ENCODE results near the gene NOS3. TPM values are rescaled to one million over a fixed set of nuclear protein-coding genes. Genes with fewer than 3 reads are reported as not detected.

NOS3 gene
- total RNA-seq, 1 donor from 2014 or later: 26.6 TPM

DNA sequence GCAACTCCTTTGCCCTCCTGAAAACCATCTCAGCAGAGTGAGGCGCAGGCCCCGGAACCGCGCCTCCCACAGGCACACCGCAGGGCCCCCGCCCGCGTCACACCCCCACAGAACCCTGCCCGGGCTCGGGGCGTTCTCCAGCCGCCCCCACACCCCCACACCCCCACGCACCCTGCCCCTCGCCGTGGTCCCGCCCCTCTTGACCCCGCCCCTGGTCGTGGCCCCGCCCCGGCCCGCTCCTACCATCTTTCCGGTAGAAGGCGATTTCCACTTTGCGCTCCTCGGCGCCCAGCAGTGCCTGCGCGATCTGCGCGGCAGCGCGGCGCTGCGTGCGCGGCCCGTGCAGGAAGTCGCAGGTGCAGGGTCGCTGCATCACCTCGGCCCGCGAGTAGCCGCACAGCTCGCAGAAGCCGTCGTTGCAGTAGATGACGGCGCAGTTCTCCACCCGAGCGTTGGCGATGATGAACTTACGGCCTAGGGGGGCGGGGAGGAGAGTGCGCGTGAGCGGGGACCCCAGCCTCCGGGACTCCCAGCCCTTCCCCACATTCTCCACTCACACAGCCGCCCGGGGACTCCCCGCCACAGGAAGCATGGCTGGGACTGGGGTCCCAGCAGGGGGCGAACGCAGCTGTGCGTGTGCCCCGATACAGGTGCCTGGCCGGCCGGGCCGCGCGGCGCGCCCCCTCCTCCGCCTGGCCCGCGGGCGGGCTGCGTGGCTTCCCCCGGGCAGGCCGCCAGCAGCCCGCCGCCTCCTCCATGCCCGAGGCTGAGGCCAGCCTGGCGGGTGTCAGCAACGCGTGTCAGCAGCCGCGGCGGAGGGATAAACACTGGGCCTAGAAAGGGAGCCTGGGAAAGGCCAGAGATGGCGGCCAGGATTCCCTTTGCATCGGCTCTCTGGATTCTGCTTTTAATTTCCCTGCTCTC, 16.1 kb upstream of the NOS3 start:
- no peak for ATAC-seq
- intact Hi-C loops (cut with DNase I): no loop called here
- no peak for DNase-seq (ENCODE audit: low spot score)

DNA sequence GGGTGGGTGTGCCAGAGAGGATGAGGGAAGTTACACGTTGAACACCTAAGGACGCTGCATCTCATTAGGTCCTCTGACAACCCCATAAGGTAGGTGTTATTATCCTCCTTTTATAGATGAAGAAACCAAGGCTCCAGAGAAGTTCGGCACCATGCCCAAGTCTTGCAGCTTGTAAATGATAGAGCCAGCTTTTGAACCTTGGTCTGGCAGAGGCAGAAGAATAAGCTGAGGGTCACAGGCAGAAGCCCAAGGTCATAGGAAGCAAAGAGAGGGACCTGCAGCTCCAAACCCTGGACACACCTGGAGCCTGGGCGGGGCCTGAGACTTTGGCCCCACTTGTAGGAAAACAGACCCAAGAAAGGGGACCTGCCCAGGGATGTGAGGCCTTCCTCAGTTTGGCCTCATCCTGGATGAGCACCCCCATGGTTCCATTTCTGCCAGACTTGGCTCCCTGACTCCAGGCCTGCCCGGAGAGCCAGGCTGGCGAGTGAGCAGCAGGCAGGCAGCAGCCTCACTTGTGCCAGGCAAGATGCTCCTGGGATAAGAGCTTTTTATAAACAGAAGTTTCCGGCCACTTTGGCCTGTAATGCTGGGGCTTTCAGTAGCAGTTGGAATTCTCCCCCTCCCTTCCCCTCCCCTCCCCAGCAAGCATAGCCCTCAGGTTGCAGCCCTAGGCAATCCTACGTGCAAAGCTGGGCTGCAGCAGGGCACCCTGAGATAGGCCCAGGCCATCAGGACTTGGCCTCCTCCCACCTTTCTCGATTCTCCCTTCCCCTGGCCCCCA, 15.1 kb upstream of the NOS3 start:
- no peak for DNase-seq (ENCODE audit: low spot score)
- intact Hi-C loops (cut with DNase I): no loop called here

DNA sequence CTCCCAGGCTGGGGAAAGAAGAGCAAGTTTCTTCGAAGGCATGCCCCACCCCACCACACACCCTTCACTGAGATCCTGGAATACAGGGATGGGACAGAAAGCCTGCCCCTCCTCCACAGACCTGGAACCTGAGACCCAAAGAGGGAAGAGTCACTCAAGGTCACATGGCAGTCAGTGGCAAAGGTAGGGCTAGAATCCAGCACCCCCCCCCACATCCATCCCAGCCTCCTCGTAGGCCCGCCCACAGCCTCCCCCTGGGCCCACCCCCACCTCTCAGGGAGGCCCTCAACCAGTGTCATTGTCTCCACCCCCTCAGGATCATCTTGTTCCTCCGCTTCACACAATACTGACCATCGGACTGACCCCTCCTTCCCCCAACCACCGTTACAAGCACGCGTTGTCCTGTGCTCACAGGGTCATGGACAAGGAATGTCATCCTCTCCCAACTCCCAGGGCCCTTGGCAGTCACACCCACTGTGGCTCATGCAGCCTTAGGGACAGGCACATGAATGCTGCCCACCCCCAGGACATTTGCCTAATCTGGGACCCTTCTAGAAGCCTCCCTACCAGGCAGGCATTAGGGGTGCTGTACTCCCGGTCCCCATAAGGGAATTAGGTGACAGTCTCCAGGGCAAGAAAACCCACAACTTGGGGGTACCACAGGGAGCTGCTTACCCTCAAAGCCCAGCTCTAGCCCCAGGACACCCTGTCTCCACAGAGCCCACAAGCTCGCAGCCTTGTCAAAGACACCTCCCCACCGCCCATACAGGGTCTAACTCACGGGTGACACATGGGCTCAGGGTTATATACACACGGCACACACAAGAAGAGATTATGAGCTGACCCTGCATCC, 14.1 kb upstream of the NOS3 start:
- intact Hi-C loops (cut with DNase I): no loop called here
- ATAC-seq (no peak), DNase-seq (ENCODE audit: low spot score) (no peak)

More for the DNA sequence above, 15.1 kb upstream of the NOS3 start:
- ATAC-seq: no peak

DNA sequence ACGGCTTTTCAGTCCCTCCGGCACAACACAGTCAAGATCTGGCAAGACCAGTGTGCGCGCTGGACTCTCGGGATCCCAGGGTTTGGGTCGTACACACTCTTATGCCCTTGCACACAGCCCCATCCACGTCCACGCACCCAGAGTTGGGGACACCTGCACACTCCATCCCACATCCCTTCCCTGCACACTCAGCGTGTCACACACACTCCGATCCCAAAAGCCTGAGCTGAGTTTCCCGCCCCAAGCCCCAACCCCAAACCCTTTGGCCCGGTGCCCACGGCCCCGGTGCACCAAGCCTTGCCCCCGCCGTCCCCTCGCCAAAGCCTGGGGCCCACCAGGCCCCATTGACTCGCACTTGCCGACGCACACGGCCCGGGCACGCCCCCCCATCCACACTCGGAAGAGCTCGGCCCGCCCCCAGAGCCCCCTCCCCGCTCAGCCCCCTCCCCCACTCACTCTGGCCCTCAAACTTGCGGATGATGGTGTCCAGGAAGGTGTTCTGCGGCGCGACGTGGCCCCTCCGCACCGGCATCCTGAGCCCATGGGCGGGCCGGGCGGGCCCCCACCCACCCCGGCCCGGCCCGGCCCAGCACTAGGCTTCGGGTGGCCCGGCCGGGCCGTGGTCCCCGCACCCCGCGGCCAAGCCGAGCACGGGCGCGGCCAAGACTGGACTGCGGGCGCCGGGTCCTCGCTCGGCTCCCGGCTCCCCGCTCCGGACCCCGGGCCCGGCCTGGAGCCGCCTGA, 13.3 kb upstream of the NOS3 start:
- intact Hi-C loops (cut with DNase I): no loop called here
- ATAC-seq: no peak

DNA sequence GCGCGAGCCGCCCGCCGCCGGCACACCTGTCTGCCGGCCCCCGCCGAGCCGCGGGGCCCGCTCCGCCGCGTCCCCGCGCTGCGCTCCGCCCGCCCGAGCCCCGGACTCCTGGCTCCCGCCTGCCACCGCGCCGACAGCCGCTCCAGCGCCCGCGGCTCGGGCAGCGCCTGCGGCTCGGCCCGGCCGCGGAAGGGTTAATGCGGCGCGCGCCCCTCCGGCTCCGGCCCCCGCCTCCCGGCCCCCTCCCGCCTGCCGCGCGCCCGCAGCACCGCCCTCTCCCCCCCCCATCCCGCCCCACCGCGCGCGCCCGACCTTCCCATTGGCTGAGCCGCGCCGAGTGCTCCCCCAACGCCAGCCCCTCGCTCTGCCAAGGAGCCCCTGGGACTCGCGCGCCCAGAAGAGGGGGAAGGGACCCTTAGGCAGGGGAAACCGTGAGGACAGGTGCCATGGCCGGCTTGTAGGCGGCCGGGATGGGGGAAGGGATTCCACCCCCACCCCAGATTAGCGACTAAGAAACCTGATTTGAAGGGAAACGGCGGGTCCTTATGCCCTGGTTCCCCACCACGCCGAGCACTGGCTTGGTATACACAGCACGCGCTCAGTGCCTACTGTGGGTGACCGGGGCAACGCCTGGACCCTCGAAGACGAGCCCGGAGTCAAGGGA, 12.6 kb upstream of the NOS3 start, which contains the start of gene KCNH2:
Gene KCNH2, minus strand, starts transcription at position 196 of the 664 bp plus-strand sequence. CDS start 408 bp downstream, outside the sequence.
- DNase-seq (ENCODE audit: low spot score) (no peak), ATAC-seq (peak; percentile 42)
- intact Hi-C loops (cut with DNase I): no loop called here

More for the DNA sequence above, 13.3 kb upstream of the NOS3 start:
- no peak for DNase-seq (ENCODE audit: low spot score)

DNA sequence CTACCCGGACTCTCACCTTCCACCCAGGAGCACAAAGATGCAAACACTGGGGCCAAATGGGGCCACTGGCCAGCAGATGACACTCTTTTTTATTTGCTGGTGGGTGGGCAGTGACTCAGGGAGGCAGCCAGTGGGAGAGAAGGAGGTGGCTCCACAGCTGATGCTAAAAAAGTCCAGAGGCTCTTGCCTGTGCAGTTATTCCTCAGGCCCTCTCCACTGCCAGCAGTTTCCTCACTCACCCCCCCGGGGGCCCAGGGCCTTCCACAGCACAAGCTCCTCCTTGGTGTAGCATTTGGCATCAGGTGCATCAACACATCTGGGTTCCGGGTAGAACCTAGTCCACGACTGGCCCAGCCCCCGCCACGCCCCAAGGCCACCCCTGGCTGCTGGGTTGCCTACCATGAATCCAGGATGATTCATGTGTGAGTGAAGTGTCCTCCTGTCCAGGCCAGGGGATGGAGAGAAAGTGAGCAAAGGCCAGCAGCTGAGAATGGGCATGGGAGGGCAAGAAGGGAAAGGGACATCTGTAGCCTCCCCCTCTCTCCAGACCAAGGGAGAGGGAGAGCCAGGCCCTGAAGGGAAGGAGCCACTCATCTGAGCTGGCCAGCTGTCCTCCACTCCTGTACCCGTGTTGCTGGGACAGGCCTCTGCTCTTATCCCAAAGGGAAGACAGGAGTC, 11.0 kb upstream of the NOS3 start:
- intact Hi-C loops (cut with DNase I): no loop called here
- no peak for DNase-seq (ENCODE audit: low spot score)
- ATAC-seq: peak; percentile 40

DNA sequence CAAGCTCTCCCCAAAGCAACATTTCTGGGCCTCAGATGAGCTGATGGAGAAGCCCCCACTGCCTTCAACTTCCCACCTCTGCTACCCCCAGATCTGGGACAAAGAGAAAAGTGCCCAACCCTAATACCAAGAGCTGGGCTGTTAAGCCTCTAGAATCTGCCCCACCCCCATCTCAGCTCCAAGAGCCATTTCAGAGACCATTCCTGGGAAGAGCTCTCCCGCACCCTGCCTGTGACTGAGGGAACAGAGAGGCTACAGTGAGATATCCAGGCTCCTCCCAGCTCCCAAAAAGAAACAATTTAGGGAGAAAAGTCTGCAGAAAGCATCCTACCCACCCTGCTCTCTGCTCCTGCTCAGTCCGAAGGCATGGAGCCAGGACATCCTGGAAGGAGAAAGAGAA, 10.2 kb upstream of the NOS3 start:
- no peak for DNase-seq (ENCODE audit: low spot score)
- no peak for ATAC-seq
- intact Hi-C loops (cut with DNase I): no loop called here

DNA sequence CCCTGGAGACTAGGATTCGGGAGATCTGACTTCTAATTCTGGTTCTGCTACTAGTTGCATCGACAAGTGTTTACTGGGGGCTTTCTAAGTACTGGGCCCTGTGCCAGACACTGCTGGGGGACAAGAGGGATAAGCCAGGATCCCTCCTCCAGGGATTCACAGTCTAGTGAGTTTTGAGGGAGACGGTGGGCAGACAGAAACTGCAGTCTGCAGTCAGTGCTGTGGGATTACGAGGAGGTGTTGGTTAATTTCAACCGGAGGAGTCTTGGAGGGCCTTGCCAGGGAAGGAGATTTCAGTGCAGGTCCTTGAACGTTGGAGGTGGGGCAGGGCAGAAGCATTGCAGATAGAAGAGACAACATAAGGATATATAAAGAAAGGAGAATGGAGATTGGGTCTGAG, 9.2 kb upstream of the NOS3 start:
- intact Hi-C loops (cut with DNase I): no loop called here
- ATAC-seq (no peak), DNase-seq (ENCODE audit: low spot score) (no peak)

DNA sequence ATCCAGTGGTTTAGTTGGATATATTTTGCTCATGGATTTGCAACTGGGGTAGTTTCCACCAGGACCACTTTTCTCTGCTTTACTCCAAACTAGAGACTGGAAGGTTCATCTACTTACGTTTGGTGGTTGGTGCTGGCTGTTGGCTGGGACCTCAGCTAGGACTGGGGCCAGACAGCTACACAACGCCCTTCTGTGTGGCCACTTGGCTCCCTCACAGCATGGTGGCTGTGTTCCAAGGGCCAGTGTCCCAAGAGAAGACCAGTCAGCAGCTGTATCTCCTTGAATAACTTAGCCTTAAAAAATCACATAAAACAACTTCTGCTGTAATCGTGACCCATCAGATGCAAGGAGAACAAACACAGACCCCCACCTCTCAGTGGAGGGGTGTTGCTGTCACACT, 8.5 kb upstream of the NOS3 start:
- intact Hi-C loops (cut with DNase I): no loop called here
- DNase-seq (ENCODE audit: low spot score) (no peak), ATAC-seq (peak; percentile 54)

DNA sequence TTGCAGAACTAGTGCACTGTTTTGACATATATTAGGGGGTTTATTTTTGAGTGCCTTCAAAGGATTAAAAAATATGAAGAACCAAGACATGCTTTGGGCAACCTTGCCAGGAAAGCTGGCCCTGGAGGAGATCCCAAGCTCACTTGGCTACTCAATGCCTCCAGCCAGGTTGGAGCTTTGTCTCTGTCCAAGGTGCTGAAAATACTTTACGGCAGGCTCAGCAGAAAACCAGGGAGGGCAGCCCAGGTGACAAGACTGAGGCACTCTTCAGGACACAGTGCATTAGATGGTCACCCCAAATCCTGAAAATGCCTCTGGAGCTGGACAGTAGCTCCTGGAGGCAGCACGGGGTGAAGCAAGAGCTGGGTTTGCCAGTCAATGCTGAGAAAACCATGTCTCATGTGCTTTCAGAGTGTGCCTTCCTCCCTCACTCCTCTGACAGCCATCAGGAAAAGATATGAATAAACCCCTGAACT, 6.9 kb upstream of the NOS3 start:
- intact Hi-C loops (cut with DNase I): no loop called here
- DNase-seq (ENCODE audit: low spot score): no peak
- no peak for ATAC-seq

DNA sequence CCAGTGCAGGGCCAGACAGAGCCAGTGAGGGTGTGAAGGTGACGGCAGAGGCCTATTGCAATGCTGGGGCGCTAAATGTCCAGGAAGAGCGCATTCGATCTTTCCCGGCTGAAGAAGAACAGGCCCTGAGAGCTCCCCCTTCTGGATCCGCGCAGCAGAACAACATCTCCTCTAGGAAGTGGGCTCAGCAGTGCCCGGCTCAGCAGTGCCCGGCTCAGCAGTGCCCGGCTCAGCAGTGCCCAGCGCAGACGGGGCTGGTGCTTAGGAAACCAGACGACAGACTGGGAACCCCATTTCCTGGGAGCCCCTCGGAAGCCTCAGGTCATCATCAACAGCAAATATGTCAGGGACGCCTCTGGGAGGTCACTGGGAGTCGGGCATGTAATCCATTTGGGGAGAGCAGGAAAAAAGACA, 4.7 kb upstream of the NOS3 start:
- DNase-seq (ENCODE audit: low spot score): no peak
- intact Hi-C loops (cut with DNase I): loop anchor here (5.0 kb wide), 1 partner anchor 89 kb away; no protein-coding TSS in a partner anchor
- no peak for ATAC-seq

DNA sequence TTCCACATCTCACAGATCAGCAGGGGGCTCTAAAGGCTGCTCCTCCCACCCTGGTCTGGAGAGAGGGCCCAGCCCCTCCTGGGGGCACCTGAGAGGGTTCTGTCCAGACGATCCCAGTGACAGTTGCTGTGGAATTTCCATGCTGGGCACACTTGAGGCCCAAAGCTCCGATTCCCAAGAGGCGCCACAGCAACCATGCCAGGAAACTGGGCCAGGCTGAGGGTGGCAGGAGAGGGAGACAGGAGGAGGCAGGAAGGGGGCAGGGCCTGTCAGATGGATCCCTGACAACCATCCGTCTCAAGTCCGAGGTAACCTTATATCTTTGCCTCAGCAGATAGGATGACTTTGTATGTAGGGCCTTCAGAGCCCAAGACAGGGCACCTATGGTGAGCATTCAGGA, 4.3 kb upstream of the NOS3 start:
- ATAC-seq: no peak
- intact Hi-C loops (cut with DNase I): loop anchor here (5.0 kb wide), 1 partner anchor 89 kb away; no protein-coding TSS in a partner anchor
- DNase-seq (ENCODE audit: low spot score): no peak

DNA sequence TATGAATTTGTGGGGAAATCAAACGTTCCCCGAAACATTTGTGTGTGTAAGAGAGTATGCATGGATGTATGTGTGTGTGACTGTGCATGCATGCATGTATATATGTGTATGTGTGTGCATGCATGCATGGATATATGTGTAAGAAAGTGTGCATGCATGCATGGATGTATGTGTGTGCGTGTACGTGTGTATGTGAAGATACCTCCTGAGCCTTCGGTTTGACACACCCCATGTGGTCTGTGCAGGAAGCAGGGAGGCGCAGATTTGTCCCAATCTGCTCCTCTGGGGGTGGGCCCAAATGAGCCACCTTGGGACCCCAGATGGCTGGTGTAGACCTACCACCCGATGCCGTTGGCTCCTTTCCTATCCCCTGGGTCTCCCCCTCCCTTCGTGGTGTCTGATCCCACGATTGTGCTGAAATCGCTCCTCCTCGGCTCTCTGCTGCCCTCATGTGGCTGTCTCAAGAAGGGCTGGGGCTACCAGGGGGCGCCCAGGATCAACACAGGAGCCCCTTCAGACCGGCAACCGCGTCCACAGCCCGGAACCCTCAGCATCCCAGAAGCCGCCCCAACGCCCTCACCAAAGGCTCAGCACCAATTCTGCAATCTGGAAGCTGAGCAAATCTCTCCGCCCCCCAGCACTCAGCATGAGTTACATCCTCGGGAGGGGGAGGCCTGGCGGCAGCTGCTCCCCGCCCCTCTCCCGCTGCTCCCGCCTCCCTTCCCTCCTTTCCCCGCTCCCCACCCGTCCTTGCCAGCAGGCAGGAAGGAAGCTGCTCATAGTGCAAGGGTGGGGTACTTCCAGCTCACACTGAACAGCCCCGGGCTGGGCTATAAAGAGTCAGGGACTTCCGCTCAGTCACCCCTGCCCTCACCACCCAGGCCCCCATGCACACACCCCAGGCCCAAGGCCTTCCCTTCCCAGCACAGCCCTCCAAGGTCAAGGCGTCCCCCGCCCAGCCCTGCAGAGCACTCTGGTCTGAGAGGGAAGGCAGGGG, 2.3 kb upstream of the NOS3 start:
- intact Hi-C loops (cut with DNase I): loop anchor here (5.0 kb wide), 1 partner anchor 91 kb away; no protein-coding TSS in a partner anchor
- DNase-seq (ENCODE audit: low spot score) (no peak), ATAC-seq (peak; percentile 52)

DNA sequence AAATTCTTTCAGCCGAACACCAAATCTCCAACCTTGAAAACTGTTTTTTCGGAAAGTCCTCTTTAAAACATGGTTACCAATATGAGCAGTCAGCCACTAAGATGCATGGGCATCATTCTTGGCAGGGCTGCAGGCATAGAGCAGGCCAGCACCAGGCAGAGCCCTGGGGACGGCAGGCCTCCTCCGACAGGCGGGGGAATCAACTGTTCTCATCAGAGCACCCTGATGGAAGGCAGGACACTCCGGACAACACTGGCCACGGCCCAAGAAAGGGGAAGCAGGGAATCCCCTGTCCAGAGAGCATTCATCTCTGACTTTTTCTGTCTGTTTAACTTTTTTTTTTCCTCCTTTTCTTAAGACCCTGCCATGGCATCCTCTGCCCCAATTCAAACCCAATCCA, 1.4 kb upstream of the NOS3 start:
- no peak for DNase-seq (ENCODE audit: low spot score)
- ATAC-seq: no peak
- intact Hi-C loops (cut with DNase I): loop anchor here (5.0 kb wide), 1 partner anchor 92 kb away; no protein-coding TSS in a partner anchor

DNA sequence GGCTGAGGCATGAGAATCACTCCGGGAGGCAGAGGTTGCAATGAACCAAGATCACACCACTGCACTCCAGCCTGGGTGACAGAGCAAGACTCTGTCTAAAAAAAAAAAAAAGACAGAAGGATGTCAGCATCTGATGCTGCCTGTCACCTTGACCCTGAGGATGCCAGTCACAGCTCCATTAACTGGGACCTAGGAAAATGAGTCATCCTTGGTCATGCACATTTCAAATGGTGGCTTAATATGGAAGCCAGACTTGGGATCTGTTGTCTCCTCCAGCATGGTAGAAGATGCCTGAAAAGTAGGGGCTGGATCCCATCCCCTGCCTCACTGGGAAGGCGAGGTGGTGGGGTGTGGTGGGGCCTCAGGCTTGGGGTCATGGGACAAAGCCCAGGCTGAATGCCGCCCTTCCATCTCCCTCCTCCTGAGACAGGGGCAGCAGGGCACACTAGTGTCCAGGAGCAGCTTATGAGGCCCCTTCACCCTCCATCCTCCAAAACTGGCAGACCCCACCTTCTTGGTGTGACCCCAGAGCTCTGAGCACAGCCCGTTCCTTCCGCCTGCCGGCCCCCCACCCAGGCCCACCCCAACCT, 1.3 kb downstream of the NOS3 start:
- no peak for DNase-seq (ENCODE audit: low spot score)
- intact Hi-C loops (cut with DNase I): no loop called here
- no peak for ATAC-seq
